ENCODE results near the gene OR5A1.

The OR5A1 gene

DNA sequence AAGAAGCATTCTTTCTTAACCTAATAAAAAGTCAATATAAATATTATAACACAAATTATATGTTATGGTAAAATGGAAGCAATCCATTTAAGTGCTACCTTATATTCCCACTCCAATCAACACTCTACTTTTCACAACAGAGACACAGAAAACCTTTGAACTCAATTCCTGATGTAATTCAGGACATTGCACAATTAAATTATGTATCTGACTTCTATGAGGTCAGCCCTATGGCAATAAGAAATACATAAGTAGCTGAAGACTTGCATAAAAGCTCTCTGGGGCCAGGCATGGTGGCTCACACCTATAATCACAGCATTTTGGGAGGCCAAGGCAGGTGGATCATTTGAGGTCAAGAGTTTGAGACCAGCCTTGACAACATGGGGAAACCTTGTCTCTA, 43.6 kb downstream of the OR5A1 start:
- no peak for DNase-seq (ENCODE audit: low spot score)

DNA sequence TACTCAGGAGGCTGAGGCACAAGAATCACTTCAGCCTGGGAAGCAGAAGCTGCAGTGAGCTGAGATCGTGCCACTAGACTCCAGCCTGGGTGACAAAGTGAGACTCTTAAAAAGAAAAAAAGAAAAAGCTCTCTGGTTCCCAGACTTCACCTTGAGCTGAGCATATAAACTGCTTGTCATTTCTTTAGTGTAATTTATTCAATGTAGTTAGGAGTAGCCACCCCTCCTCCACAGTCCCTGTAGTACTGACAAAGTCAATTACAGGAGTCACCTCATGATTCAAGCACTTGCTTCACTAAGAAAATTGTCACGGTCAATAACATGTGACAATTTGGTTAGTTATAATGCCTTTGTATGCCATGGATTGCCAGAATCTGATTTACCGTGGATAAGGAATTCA, 44.1 kb downstream of the OR5A1 start:
- DNase-seq (ENCODE audit: low spot score) = no peak

All from hematopoietic multipotent progenitor cell treated with erythropoietin and hydrocortisone succinate and interleukin-3 and kit ligand, for 15 days (in vitro differentiated cells).